Activated CD4-positive, alpha-beta T cell treated with anti-CD3 and anti-CD28 coated beads for 4 hours (primary cell): Measurements from ENCODE around the gene KDM6B.
"Not testable (repeated sequence)": the region's sequence is repeated elsewhere in the genome, so short reads cannot be mapped to it uniquely, and the experiment has no call there.

Experiments
- DNase-seq, 2 donors: peaks; one replicate each; pipeline ENCODE4 v3.0.0-alpha.2; 2020

KDM6B gene, protein sequence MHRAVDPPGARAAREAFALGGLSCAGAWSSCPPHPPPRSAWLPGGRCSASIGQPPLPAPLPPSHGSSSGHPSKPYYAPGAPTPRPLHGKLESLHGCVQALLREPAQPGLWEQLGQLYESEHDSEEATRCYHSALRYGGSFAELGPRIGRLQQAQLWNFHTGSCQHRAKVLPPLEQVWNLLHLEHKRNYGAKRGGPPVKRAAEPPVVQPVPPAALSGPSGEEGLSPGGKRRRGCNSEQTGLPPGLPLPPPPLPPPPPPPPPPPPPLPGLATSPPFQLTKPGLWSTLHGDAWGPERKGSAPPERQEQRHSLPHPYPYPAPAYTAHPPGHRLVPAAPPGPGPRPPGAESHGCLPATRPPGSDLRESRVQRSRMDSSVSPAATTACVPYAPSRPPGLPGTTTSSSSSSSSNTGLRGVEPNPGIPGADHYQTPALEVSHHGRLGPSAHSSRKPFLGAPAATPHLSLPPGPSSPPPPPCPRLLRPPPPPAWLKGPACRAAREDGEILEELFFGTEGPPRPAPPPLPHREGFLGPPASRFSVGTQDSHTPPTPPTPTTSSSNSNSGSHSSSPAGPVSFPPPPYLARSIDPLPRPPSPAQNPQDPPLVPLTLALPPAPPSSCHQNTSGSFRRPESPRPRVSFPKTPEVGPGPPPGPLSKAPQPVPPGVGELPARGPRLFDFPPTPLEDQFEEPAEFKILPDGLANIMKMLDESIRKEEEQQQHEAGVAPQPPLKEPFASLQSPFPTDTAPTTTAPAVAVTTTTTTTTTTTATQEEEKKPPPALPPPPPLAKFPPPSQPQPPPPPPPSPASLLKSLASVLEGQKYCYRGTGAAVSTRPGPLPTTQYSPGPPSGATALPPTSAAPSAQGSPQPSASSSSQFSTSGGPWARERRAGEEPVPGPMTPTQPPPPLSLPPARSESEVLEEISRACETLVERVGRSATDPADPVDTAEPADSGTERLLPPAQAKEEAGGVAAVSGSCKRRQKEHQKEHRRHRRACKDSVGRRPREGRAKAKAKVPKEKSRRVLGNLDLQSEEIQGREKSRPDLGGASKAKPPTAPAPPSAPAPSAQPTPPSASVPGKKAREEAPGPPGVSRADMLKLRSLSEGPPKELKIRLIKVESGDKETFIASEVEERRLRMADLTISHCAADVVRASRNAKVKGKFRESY (N-terminal part only)

DNA sequence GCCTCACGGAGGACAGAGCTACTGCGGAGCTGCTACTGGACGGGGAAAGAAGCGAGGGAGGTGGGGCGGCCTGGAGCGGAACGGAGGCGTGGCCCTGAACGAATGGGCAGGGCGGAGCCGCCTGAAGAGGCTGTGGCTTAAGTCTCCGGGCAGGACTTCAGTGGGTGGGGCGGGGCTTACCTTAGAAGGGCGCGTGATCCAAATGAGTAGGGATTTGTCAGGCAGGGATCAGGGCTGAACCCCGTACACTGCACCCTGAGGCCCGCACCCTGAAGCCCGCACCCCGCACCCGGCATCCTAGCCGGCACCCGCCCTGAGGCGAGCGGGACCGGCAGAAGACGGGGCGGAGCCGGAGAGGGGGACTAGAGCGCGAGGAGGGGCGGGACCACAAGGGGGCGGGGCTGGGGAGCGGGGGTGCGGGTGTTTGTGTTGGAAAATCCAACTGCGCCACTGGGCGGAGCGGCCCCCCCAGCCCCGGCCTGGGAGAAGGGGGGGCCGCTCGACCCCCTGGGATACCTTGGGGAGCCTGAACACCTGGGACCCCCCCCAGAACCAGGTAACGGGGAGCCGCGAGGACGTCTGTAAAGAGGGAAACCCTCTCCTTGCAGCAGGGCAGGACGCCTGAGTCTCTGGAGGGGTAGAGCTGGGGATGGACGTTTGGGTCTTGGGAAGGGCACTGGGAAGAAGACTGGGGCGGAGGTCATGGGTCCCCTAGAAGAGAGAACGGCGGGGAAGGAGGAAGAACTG is at the start of gene KDM6B:
Gene KDM6B, plus strand, starts transcription at position 423 of the 747 bp plus-strand sequence. CDS start 11,338 bp downstream, outside the sequence.
- peak; percentile 86 to 88 for DNase-seq

DNA sequence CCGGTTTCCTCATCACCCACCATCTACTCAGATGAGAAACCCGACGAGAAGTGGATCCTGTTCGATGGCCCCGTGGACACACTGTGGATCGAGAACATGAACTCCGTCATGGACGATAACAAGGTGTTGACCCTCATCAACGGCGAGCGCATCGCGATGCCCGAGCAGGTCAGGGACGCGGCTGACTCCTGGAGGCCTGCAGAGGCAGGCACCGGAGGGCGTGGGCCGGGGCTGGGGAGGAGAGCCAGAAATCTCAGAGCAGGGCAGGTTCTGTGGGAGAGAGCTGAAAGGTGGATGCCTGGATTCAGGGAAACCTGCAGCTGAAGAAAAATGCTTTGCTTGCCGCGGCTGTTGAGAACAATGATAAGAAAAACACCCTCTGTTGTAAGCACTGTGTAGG is 47.2 kb upstream of the KDM6B start:
- DNase-seq = no peak

DNA sequence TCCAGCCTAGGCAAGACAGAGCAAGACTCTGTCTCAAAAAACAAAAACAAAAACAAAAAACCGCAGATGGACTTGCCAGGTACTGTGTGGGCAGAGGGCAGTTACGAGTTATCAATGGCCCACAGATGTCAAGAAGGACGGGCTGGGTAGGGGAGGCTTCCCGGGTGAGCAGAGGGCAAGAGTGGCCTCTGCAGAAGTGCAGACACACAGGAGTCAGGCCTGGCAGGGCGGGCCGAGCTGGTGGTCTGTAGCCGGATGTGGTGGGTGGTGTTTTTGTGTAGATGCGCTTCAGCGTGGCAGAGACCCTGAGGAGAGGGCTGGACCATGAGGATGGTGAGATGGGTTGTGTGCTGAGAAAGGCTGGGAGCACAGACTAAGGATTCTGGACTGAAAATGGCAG is 44.9 kb upstream of the KDM6B start:
- no peak for DNase-seq

DNA sequence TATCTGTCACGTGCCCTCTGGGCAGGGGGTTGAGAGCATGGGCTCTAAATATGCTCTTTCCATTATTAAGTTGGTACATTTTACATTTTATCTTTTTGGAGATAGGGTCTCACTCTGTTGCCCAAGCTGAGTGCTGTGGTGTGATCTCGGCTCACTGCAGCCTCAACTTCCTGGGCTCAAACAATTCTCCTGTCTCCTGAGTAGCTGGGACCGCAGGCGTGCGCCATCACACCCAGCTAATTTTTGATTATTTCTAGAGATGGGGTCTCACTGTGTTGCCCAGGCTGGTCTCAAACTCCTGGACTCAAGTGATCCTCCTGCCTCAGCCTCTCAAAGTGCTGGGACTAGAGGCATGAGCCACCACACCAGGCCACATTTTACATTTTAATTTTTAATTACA is 43.9 kb upstream of the KDM6B start:
- DNase-seq = no peak

DNA sequence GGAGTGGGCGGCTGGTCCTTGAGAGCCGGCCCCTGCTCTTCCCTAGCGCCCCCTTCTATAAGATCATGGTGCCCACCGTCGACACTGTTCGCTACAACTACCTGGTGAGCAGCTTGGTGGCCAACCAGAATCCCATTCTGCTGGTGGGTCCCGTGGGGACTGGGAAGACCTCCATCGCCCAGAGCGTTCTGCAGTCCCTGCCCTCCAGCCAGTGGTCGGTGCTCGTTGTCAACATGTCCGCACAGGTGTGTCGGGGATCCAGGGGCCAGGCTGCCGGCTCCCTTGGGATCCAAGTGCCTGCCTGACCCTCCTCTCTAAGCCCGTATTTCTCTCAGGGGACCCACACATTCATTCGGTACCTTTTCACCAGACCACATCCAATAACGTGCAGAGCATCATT is 41.4 kb upstream of the KDM6B start:
- no peak for DNase-seq

DNA sequence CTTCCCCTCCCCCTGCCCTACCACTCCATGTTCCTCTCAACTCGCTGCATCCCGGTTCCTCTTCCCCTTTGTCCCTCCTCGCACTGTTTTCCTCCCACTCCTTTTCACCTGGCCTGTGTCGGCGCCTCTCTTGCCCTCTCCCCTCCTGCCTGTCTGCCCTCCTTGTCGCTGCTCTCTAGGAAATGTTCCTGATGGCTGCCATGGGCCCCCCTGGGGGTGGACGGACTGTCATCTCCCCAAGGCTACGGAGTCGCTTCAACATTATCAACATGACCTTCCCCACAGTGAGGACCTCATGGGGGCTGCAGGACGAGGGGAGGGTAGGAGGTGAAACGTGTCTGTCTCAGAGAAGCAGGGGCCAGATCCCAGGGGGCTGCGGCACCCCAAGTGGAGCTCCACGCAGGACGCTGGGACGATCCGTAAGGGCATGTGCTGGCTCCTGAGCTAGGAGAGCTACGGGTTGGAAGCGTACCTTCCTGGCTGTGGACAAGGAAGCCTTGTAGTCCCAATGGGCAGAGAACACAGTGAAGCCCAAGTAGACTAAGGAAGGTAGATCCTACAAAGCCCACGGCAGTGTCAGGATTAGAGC is 39.8 kb upstream of the KDM6B start:
- DNase-seq = no peak

DNA sequence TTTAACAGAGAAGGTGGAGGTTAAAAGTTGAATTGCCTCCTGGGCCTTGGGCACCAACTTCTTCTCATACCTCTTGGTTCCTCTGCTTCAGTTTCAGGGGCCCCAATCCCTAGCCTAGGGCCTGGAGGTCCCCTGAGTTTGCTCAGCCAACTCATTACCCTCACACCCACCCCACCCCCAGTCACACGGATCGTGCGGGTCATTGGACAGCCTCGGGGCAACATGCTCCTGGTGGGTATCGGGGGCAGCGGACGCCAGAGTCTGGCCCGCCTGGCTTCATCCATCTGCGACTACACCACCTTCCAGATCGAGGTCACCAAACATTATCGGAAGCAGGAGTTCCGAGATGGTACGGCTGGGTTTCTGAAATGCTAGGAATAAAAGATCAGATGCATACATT is 36.0 kb upstream of the KDM6B start:
- no peak for DNase-seq

DNA sequence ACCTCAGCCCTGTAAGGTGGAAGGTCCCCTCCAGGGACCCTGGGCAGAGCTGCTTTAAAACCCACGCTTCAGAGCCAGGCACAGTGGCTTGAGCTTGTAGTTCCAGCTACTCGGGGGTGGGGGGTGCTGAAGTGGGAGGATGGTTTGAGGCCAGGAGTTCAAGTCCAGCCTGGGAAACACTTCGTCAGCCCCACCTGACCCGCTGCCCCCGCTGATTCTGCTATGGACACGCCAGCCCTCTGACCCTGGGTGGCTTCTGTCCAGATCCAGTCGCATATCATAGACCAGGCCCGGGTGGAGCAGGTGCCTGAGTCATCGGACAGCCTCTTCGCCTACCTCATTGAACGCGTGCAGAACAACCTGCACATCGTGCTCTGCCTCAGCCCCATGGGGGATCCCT is 35.2 kb upstream of the KDM6B start:
- no peak for DNase-seq

DNA sequence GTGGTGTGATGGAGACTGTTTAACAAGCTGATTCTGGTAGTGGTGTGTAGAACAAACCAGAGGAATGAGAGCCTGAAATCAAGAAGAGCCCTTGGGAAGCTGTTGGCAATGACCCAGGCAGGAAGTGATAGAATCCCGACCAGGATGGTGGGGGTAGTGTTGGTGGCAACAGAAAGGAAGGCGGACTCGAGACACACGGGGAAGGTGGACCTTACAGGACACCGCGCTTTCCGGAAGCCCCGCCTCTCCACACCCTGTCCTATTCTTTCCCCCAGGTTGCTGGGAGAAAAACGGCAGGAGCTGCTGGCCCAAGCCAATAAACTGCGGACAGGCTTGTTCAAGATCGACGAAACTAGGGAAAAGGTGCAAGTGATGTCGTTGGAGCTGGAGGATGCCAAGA is 30.0 kb upstream of the KDM6B start:
- DNase-seq = no peak

DNA sequence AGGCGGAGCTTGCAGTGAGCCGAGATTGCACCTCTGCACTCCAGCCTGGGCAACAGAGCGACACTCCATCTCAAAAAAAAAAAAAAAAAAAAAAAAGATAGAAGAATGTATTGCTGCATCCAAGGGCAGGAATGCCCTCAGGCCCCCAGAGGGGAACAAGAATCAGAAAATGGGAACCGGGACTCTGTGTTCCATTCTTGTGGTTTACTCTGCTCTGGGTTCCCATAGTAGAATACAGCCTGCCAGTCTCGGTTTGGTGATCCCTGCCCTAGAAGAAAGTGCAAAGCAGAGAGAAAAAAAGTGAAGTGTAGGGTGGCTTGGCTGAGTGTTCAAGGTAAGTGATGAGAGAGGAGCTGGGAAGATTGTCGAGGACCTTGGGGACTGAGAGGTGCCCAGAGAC is 27.4 kb upstream of the KDM6B start:
- DNase-seq = no peak

DNA sequence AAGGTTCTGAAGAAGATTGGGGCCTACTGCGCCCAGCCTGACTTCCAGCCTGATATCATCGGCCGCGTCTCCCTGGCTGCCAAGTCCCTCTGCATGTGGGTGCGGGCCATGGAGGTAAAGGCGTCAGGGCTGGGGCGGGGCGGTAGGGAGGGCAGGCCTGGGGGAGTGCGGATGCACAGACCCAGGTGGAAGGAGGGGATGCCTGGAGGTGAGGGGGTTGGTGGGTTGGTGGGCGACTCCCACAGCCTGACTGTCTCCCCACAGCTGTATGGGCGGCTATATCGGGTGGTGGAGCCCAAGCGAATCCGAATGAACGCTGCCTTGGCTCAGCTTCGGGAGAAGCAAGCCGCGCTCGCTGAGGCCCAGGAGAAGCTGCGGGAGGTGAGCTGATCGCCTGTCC is 26.8 kb upstream of the KDM6B start:
- no peak for DNase-seq

DNA sequence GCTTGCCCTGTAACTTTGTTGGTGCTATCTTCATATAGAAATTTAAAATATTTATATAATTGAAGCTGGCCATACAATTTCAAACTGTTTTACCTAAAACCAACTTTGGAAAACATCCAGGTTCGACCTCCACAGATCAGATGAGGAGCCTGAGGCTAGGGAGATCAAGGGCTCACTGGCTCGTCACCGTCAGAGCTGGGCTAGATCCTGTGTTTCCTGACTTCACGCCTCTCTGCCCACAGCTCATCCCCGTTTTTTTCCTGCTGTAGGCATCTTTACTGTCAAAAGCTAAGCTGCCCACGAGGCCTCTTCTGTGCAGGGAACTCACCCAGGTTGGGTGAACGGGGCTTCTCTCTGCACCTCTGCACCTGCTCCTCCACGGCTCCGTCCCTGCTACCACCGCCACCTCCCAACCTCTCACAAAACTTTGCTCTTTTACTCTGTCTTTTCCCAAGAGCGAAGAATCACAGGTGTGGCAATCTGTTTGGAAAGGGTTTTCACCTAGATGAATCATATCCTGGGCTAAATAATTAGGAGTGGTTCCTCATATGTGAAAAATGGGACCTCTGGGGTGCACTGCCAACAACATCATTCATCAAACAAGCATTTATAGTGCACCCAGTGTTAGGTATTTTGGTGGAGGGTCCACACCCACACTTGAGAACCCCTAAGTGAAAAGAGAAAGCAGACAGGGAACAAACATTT is 24.8 kb upstream of the KDM6B start:
- no peak for DNase-seq

DNA sequence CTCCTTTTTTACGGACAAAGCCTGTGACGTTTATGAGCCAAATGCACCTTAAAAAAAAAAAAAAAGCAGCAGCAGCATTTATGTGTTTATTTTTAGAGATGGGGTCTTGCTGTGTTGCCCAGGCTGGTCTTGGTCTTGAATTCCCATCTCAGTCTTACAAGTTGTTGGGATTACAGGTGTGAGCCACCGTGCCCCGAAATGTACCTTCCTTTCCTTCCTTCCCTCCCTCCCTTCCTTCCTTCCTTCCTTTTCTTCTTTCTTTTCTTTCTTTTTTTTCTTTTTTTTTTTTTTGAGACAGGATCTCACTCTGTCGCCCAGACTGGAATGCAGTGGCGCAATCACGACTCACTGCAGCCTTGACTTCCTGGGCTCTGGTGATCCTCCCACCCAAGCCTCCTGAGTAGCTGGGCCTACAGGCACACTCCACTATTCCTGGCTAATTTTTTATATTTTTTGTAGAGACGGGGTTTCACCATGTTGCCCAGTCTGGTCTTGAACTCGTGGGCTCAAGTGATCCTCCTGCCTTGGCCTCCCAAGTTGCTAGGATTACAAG is 24.1 kb upstream of the KDM6B start:
- DNase-seq = not testable (repeated sequence)

DNA sequence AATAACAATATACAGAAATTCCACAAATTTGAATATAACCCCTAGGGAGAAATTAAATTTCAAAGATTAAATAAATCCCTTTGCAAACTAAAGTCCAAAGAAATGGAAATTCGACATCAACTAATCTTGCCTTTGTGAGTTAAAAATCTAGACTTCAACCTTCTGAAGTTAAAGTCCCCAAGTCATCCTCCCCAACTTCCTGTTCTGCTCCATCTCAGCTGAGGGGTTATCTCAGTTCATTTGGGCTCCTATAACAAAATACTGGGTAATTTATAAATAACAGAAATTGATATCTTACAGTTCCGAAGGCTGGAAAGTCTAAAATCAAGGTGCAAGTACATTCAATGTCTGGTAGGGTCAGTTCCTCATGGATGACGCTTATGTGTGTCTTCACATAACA is 22.8 kb upstream of the KDM6B start:
- DNase-seq = no peak

DNA sequence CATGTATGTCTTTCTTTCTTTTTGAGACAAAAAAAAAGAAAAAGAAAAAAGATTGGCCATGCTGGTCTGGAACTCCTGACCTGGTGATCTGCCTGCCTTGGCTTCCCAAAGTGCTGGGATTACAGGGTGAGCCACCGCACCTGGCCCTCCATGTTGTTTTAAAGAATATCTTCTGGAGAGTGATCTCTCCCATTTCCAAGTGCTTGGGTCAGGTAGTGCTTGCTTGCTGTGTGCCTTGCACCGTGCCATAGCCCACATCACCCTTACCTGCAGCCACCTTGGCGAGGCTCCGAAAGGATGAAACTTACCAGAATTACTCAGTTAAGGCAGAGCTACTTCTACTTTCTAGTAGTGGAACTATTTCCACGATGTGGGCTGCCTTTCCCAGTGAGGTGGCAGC is 19.0 kb upstream of the KDM6B start:
- no peak for DNase-seq

DNA sequence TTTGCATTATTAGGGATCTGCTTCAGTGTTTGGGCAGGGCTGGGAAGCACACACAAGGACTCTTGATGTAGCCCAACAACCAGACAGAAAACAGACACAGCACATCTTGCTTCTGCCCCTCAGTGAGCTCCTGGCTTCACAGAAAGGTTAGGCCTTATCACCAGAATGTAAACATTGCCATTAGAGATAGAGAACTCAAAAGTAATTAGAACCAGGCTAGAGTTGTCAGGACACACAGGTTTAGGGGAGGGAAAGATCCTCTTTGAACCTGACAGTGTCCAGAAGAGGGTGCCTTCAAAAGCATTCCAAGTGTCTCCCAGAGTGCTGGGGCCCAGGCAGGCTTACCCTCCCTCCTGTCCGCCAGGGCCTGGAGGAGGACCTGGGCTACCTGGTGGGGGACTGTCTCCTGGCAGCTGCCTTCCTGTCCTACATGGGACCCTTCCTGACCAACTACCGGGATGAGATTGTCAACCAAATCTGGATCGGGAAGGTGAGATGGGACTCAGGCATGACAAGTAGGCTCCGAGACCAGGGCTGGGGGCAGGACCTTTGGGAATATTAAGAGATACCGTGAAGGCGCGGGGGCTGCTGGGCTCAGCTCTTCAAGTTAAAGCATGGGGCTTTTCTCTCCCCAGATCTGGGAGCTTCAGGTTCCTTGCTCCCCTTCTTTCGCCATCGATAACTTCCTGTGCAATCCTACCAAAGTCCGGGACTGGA is 16.9 kb upstream of the KDM6B start:
- DNase-seq = no peak

DNA sequence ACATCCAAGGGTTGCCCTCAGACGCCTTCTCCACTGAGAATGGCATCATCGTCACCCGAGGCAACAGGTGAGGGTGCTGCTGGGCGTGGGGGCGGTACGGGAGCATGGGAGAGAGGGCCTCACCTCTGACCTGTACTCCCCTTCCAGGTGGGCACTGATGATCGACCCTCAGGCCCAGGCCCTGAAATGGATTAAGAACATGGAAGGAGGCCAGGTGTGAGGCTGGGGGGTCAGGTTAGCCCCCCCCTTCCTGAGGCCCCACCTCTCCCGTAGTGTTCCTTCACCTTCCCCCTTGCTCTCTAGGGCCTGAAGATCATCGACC is 16.4 kb upstream of the KDM6B start:
- no peak for DNase-seq

DNA sequence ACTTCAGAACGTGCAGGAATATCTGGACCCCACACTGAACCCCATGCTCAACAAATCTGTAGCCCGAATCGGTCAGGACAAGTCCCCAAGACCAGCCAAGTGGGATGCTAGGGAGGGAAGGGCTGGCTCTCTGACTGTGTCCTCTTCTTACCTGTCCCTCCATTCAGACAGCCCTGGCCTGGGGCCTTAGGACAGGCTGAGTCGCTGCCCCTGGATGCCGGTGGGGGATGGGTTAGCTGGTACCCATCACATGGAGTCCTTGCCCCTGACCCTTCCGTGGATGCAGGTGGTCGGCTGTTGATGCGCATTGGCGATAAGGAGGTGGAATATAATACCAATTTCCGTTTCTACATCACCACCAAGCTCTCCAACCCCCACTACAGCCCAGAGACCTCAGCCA is 16.0 kb upstream of the KDM6B start:
- DNase-seq = no peak

DNA sequence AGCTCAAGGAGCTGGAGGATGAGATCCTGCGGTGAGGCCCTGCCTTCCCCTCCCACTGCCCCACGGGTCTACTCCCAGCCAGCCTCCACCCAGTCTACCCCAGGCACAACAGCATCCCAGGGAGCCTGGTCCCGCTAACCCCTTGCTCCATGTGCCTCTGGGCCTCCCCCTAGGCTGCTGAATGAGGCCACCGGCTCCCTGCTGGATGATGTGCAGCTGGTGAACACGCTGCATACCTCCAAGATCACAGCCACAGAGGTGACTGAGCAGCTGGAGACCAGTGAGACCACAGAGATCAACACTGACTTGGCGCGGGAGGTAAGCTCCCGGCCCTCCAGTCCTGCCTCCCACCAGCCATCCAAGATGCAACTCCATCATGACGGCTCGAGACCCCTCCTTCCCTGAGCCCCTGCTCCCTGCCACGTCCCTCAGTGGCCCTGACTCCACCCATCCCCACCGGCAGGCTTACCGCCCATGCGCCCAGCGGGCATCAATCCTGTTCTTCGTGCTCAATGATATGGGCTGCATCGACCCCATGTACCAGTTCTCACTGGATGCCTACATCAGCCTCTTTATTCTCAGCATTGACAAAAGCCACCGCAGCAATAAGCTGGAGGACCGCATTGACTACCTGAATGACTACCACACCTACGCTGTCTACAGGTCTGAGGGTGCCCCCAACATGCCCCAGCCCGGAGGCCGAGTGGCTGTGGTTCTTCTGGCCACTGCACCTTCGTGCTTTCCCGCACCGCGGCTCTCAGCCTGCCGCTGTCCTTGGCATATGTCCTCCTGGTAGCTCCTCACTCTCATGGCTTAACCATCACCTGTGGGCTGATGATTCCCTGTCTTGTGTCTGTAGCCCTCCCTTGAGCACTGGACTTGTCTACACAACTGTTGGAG is 15.0 kb upstream of the KDM6B start:
- DNase-seq = no peak

DNA sequence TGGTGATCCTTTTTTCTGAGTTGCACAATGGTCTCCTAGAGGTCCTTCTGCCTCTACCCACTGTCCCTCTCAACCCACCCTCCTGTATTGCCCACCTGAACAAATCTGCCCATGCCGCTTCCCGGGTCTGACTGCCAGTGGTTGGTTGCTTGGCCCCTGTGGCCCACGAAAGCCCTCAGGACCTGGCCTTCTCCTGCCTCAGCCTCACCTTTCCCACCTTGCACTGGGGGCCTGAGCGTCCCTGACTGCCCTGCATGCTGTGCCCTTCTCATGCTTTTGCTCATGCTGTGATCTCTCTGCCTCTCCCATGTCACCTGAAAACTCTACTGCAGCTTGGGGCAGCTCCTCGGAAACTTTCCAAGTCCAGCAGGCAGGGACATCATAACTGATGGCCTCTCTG is 13.8 kb upstream of the KDM6B start:
- DNase-seq = no peak
